ENCODE results near the gene MKLN1. TPM values are rescaled to one million over a fixed set of nuclear protein-coding genes. Genes with fewer than 3 reads are reported as not detected.

Gene MKLN1
- total and polyA plus RNA-seq, 2 experiments from 2014 or later: 33.8 to 59.3 TPM

DNA sequence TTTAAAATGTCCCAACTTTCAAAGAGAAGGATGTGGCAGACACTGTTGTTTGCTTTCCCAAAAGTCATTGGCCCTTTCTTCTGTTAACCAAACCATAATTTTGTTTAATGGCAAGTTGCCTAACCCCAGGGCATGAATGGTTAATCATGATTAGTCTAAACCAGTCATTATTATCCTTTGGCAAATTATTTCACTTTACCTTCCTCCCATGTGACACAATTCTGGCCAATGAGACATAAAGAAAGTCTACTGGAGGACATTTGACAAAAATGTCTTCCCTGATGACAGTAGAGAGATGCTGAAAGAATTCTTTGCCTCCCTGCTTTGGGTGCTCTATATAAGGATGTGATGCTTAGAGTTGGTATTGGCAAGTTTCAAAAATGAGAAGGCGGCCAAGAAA is 126.8 kb downstream of the MKLN1 start:
- no peak overlapping the region for H3K4me3 ChIP-seq
- H3K79me2 ChIP-seq: no peaks in the 10 kb centered on the region
- H3K9me3 ChIP-seq (ENCODE audit: low read depth): no peaks in the 10 kb centered on the region
- no peak for DNase-seq (ENCODE audit: low spot score)
- H3K4me1 ChIP-seq (ENCODE audit: insufficient read depth): no peaks in the 10 kb centered on the region
- TF ChIP-seq EZH2 (IDR thresholded peaks at IDR 0.05; ENCODE audit: borderline replicate concordance) (no peak), EZH2phosphoT487 (IDR thresholded peaks at IDR 0.05; ENCODE audit: low read depth, severe bottlenecking, unreplicated experiment) (no peak)
- TF ChIP-seq, protein P1, sequence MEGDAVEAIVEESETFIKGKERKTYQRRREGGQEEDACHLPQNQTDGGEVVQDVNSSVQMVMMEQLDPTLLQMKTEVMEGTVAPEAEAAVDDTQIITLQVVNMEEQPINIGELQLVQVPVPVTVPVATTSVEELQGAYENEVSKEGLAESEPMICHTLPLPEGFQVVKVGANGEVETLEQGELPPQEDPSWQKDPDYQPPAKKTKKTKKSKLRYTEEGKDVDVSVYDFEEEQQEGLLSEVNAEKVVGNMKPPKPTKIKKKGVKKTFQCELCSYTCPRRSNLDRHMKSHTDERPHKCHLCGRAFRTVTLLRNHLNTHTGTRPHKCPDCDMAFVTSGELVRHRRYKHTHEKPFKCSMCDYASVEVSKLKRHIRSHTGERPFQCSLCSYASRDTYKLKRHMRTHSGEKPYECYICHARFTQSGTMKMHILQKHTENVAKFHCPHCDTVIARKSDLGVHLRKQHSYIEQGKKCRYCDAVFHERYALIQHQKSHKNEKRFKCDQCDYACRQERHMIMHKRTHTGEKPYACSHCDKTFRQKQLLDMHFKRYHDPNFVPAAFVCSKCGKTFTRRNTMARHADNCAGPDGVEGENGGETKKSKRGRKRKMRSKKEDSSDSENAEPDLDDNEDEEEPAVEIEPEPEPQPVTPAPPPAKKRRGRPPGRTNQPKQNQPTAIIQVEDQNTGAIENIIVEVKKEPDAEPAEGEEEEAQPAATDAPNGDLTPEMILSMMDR (IDR thresholded peaks at IDR 0.05; ENCODE audit: poor library complexity): no peak
- no peaks in the 10 kb centered on the region for H3K9me2 ChIP-seq (replicated peaks; ENCODE audit: insufficient read depth)
- no peaks in the 10 kb centered on the region for H3K27me3 ChIP-seq
- no peak overlapping the region for H3K4me2 ChIP-seq
- H2AFZ ChIP-seq: no peak overlapping the region
- H3K36me3 ChIP-seq (replicated peaks; ENCODE audit: insufficient read depth, low read depth): no peaks in the 10 kb centered on the region
- no peaks in the 10 kb centered on the region for H4K20me1 ChIP-seq (ENCODE audit: insufficient read depth, poor library complexity, severe bottlenecking)
- 100% methylated on average over 1 of the region's 1 CpG for WGBS (ENCODE audit: low lambda C conversion rate, missing lambda C conversion rate)
- no peak overlapping the region for H3K27ac ChIP-seq

DNA sequence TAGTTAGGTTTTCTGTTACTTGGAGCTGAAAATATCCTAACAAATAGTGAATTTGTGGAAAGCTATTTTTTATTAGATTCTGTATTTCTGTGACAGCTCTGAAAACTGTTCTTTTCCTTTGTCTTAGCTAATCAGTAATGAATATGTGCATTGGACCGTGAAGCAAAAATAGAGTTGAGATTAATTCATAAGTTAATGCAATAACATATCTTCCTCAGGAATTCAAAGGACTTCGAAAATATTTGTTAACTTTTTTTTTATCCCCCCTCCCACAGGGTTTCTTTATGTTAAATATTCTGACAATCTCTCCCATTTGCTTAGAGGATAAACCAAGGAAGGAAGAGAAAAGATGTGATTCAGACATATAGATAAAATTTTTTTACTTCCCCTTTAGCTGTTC is 127.3 kb downstream of the MKLN1 start:
- Histone ChIP-seq H3K36me3 (replicated peaks; ENCODE audit: insufficient read depth, low read depth) (no peaks in the 10 kb centered on the region), H3K4me2 (no peak overlapping the region), H4K20me1 (ENCODE audit: insufficient read depth, poor library complexity, severe bottlenecking) (no peaks in the 10 kb centered on the region), H3K4me3 (no peak overlapping the region), H3K27me3 (no peaks in the 10 kb centered on the region), H3K9me3 (ENCODE audit: low read depth) (no peaks in the 10 kb centered on the region), H3K9me2 (replicated peaks; ENCODE audit: insufficient read depth) (no peaks in the 10 kb centered on the region), H2AFZ (no peak overlapping the region), H3K79me2 (no peaks in the 10 kb centered on the region), H3K4me1 (ENCODE audit: insufficient read depth) (no peaks in the 10 kb centered on the region), H3K27ac (no peak overlapping the region)
- TF ChIP-seq, protein P1 (IDR thresholded peaks at IDR 0.05; ENCODE audit: poor library complexity): no peak
- TF ChIP-seq EZH2 (IDR thresholded peaks at IDR 0.05; ENCODE audit: borderline replicate concordance) (no peak), EZH2phosphoT487 (IDR thresholded peaks at IDR 0.05; ENCODE audit: low read depth, severe bottlenecking, unreplicated experiment) (no peak)
- WGBS (ENCODE audit: low lambda C conversion rate, missing lambda C conversion rate): 91% methylated on average over 2 of the region's 2 CpGs
- no peak for DNase-seq (ENCODE audit: low spot score)

DNA sequence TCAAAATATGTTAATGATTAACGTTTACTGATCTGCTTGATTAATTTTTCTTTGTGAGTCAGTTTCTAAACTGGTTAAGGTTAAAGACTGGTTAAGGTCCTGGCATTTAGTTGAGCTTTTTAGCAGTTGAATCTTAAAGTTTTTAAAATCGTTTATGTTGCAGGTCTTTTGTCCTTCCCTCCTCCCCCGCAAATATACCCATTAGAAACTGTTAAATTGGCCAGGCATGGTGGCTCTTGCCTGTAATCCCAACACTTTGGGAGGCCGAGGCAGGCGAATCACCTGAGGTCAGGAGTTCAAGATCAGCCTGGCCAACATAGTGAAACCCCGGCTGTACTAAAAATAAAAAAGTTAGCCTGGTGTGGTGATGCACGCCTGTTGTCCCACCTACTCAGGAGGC is 127.9 kb downstream of the MKLN1 start:
- Histone ChIP-seq H3K9me2 (replicated peaks; ENCODE audit: insufficient read depth) (no peaks in the 10 kb centered on the region), H3K4me1 (ENCODE audit: insufficient read depth) (no peaks in the 10 kb centered on the region), H3K79me2 (no peaks in the 10 kb centered on the region), H3K4me3 (no peak overlapping the region), H3K9me3 (ENCODE audit: low read depth) (no peaks in the 10 kb centered on the region), H2AFZ (no peak overlapping the region), H3K4me2 (no peak overlapping the region), H4K20me1 (ENCODE audit: insufficient read depth, poor library complexity, severe bottlenecking) (no peaks in the 10 kb centered on the region), H3K27ac (no peak overlapping the region), H3K27me3 (no peaks in the 10 kb centered on the region), H3K36me3 (replicated peaks; ENCODE audit: insufficient read depth, low read depth) (no peaks in the 10 kb centered on the region)
- TF ChIP-seq EZH2phosphoT487 (IDR thresholded peaks at IDR 0.05; ENCODE audit: low read depth, severe bottlenecking, unreplicated experiment) (no peak), EZH2 (IDR thresholded peaks at IDR 0.05; ENCODE audit: borderline replicate concordance) (no peak)
- TF ChIP-seq, protein P1 (IDR thresholded peaks at IDR 0.05; ENCODE audit: poor library complexity): no peak
- WGBS (ENCODE audit: low lambda C conversion rate, missing lambda C conversion rate): 87% methylated on average over 7 of the region's 7 CpGs
- no peak for DNase-seq (ENCODE audit: low spot score)

DNA sequence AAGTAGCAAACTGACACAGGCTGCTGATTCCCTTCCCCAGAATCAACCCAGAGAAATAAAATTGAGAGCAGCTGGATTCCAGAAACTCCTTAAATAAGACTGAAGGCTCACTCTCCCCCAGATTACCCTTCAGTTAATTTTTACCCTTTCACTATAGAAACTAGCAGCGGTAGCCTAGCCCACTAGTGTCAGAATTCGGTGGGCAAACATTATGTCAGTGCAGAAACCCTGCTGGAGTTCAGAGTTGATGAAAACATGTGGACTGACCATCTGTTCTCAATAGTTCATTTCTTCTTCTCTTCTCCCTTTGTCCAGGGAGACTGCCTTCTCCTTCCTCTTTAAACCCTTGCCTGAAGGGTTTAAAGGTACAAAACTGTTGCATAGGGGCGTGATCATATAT is 128.7 kb downstream of the MKLN1 start:
- H2AFZ ChIP-seq: no peak overlapping the region
- no peaks in the 10 kb centered on the region for H3K27me3 ChIP-seq
- no peaks in the 10 kb centered on the region for H3K9me2 ChIP-seq (replicated peaks; ENCODE audit: insufficient read depth)
- DNase-seq (ENCODE audit: low spot score): no peak
- TF ChIP-seq EZH2 (IDR thresholded peaks at IDR 0.05; ENCODE audit: borderline replicate concordance): no peak
- TF ChIP-seq EZH2phosphoT487 (IDR thresholded peaks at IDR 0.05; ENCODE audit: low read depth, severe bottlenecking, unreplicated experiment): no peak
- TF ChIP-seq, protein P1 (IDR thresholded peaks at IDR 0.05; ENCODE audit: poor library complexity): no peak
- no peaks in the 10 kb centered on the region for H3K9me3 ChIP-seq (ENCODE audit: low read depth)
- no peak overlapping the region for H3K4me2 ChIP-seq
- H3K27ac ChIP-seq: no peak overlapping the region
- no peaks in the 10 kb centered on the region for H3K4me1 ChIP-seq (ENCODE audit: insufficient read depth)
- H3K4me3 ChIP-seq: no peak overlapping the region
- H3K36me3 ChIP-seq (replicated peaks; ENCODE audit: insufficient read depth, low read depth): no peaks in the 10 kb centered on the region
- WGBS (ENCODE audit: low lambda C conversion rate, missing lambda C conversion rate): 79% methylated on average over 3 of the region's 3 CpGs
- H4K20me1 ChIP-seq (ENCODE audit: insufficient read depth, poor library complexity, severe bottlenecking): no peaks in the 10 kb centered on the region
- no peaks in the 10 kb centered on the region for H3K79me2 ChIP-seq
